Measurements from ENCODE around the gene CNPY1.

The CNPY1 gene

DNA sequence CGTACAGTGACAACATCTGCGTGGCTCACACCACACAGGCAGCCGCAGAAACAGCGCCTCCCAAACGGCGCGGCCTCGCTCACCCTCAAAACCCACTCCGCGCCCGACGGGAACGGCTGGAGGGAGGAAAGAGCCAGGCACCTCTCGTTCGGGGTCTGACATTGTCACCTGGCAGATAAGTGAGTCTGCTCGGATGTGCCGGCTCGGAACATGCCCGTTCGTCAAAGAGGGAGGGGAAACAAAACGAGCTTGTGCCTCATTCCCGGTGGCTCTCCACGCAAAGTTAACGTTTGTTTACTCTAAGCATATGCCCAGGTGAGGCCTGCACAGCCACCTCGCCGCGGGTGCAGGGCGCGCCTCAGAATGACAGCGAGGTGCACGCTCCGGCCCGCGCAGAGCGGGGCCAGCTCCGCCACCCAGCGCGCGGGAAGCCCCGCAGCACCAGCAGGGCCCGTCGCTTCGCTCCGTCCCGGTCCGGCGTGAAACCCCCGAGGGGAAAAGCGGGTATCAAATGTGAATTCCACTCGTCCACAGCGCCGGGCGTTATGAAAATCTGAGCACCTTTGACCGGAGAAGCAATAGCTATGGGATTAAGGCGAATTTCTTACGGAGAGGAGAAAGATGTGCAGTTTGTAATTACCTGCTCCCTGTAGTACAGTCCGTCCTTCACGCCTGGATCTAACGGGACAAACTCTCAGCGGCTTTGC is 13.1 kb downstream of the CNPY1 start:
- Histone ChIP-seq H3K36me3 (no peaks in the 10 kb centered on the region), H3K9me3 (ENCODE audit: severe bottlenecking) (no peaks in the 10 kb centered on the region), H3K4me3 (ENCODE audit: low read depth, low read length) (peak overlapping the region; percentile 49), H3K27me3 (ENCODE audit: insufficient read depth, low read depth, severe bottlenecking) (peaks cover 42% of the 10 kb centered on the region), H3K27ac (no peak overlapping the region)
- TF ChIP-seq, protein P1, sequence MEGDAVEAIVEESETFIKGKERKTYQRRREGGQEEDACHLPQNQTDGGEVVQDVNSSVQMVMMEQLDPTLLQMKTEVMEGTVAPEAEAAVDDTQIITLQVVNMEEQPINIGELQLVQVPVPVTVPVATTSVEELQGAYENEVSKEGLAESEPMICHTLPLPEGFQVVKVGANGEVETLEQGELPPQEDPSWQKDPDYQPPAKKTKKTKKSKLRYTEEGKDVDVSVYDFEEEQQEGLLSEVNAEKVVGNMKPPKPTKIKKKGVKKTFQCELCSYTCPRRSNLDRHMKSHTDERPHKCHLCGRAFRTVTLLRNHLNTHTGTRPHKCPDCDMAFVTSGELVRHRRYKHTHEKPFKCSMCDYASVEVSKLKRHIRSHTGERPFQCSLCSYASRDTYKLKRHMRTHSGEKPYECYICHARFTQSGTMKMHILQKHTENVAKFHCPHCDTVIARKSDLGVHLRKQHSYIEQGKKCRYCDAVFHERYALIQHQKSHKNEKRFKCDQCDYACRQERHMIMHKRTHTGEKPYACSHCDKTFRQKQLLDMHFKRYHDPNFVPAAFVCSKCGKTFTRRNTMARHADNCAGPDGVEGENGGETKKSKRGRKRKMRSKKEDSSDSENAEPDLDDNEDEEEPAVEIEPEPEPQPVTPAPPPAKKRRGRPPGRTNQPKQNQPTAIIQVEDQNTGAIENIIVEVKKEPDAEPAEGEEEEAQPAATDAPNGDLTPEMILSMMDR (IDR thresholded peaks at IDR 0.05; ENCODE audit: low read depth, low read length) = no peak
- DNase-seq = no peak

DNA sequence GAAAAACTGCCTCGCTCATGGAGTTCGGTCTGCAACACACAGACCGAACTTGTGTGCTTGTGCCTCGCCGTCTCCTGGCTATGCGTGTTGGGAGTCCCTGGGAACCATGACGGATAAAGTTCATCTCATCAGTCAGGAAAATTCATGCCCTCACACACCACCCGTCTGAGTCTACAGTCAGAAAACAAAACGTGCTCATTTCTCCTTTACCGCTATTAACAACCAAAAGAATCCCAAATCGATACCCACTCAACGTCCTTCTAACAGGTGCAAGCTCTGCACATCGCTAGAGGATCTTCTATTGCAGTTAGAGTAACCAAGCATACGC is 13.6 kb downstream of the CNPY1 start:
- peak overlapping the region; percentile 49 for H3K4me3 ChIP-seq (ENCODE audit: low read depth, low read length)
- H3K27me3 ChIP-seq (ENCODE audit: insufficient read depth, low read depth, severe bottlenecking) = peaks cover 42% of the 10 kb centered on the region

DNA sequence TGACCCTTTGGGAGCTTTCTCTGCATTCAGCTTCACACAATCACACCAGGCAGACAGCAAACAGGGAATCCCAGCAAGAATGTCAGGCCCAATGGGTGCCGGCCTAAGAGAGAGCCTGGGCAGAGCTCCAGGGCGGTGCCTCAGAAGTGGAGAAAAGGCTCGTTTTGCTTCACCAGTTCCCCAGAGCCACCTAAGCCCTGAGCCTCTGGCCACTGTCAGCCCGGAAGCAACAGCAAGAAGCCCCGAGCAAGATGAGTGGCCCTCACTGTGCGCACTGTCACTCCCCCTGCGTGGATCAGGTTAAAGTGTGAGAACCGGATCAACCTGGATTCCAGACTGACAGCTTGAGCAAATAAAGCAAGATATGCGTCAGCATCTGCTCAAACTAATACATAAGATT is 14.7 kb downstream of the CNPY1 start:
- DNase-seq = peak; percentile 42
- TF ChIP-seq, protein P1 (IDR thresholded peaks at IDR 0.05; ENCODE audit: low read depth, low read length) = no peak
- Histone ChIP-seq H3K36me3 (no peaks in the 10 kb centered on the region), H3K4me3 (ENCODE audit: low read depth, low read length) (no peak overlapping the region), H3K27me3 (ENCODE audit: insufficient read depth, low read depth, severe bottlenecking) (peaks cover 42% of the 10 kb centered on the region), H3K27ac (no peak overlapping the region), H3K9me3 (ENCODE audit: severe bottlenecking) (no peaks in the 10 kb centered on the region)

More for the DNA sequence above, 13.6 kb downstream of the CNPY1 start:
- DNase-seq = no peak
- H3K27ac ChIP-seq = no peak overlapping the region
- no peaks in the 10 kb centered on the region for H3K36me3 ChIP-seq
- TF ChIP-seq, protein P1 (IDR thresholded peaks at IDR 0.05; ENCODE audit: low read depth, low read length) = no peak
- H3K9me3 ChIP-seq (ENCODE audit: severe bottlenecking) = no peaks in the 10 kb centered on the region

DNA sequence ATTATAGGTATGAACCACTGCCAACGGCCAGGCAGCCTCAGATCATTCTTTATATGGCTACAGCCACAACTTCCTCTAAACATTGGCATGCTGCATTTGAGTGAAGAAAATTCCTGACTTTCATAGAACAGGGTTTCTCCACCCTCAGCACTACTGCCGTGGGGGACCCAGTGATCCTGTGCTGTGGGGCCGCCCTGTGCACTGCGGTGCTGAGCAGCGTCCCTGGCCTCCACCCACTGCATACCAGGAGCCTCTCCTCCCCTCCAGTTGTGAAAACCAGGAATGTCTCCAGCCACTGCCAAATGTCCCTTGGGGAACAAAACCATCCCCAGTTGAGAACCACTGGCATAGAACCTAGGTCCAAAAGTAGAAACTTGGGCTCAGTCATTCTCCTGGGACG is 15.8 kb downstream of the CNPY1 start:
- no peak for DNase-seq
- H3K4me3 ChIP-seq (ENCODE audit: low read depth, low read length) = no peak overlapping the region
- no peak overlapping the region for H3K27ac ChIP-seq
- H3K27me3 ChIP-seq (ENCODE audit: insufficient read depth, low read depth, severe bottlenecking) = peaks cover 40% of the 10 kb centered on the region
- H3K9me3 ChIP-seq (ENCODE audit: severe bottlenecking) = no peaks in the 10 kb centered on the region
- TF ChIP-seq, protein P1 (IDR thresholded peaks at IDR 0.05; ENCODE audit: low read depth, low read length) = no peak
- no peaks in the 10 kb centered on the region for H3K36me3 ChIP-seq

DNA sequence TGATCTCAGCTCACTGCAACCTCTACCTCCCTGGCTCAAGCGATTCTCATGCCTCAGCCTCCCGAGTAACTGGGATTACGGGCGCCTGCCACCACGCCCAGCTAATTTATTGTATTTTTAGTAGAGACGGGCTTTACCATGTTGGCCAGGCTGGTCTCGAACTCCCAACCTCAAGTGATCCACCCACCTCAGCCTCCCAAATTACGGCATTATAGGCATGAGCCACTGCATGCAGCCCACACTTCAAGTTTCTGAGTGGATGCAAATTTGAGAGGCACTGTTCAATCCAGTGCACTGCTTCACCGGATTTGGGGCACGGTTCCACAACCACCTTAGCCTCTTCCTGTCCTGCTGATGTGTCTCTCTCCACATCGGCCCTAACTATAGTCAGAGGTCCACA is 16.5 kb downstream of the CNPY1 start:
- H3K4me3 ChIP-seq (ENCODE audit: low read depth, low read length) = no peak overlapping the region
- DNase-seq = no peak
- TF ChIP-seq, protein P1 (IDR thresholded peaks at IDR 0.05; ENCODE audit: low read depth, low read length) = no peak
- H3K36me3 ChIP-seq = no peaks in the 10 kb centered on the region
- H3K27me3 ChIP-seq (ENCODE audit: insufficient read depth, low read depth, severe bottlenecking) = peaks cover 37% of the 10 kb centered on the region
- H3K9me3 ChIP-seq (ENCODE audit: severe bottlenecking) = no peaks in the 10 kb centered on the region
- H3K27ac ChIP-seq = no peak overlapping the region

DNA sequence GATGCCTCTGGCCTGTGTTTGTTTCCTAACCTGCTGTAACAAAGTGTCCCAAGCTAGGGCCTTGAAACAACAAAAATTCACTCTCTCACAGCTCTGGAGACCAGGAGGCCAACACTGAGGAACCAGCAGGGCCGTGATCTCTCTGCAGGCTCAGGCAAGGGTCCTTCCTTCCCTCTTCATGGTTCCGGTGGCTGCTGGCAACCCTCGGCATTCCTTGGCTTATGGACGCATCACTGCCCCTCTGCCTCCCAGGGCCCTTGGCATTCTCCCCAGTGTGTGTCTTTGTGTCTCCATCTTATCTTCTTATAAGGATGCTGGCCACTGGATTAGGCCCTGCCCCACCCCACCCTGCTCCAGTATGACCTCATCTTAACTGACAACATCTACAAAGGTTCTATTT is 17.0 kb downstream of the CNPY1 start:
- TF ChIP-seq, protein P1 (IDR thresholded peaks at IDR 0.05; ENCODE audit: low read depth, low read length) = no peak

More for the DNA sequence above, 17.0 kb downstream of the CNPY1 start:
- Histone ChIP-seq H3K36me3 (no peaks in the 10 kb centered on the region), H3K4me3 (ENCODE audit: low read depth, low read length) (no peak overlapping the region), H3K9me3 (ENCODE audit: severe bottlenecking) (no peaks in the 10 kb centered on the region), H3K27me3 (ENCODE audit: insufficient read depth, low read depth, severe bottlenecking) (peaks cover 32% of the 10 kb centered on the region), H3K27ac (no peak overlapping the region)
- no peak for DNase-seq
